NT2/D1 (cell line): ENCODE measurements around the gene SARS1.

Source experiments
- SUZ12 ChIP-seq: IDR thresholded peaks from 2 replicates; pipeline ENCODE4 v1.6.1; 2011; ENCODE audit not compliant: insufficient read length, insufficient read depth; ENCODE audit errors: extremely low read depth
- YY1 ChIP-seq: IDR thresholded peaks from 2 replicates; pipeline ENCODE4 v1.6.1; 2011; ENCODE audit not compliant: insufficient read length, insufficient read depth
- ZNF274 ChIP-seq: IDR thresholded peaks from 2 replicates; pipeline ENCODE4 v1.6.1; 2011; ENCODE audit warnings: mild to moderate bottlenecking, low read depth, low read length

DNA sequence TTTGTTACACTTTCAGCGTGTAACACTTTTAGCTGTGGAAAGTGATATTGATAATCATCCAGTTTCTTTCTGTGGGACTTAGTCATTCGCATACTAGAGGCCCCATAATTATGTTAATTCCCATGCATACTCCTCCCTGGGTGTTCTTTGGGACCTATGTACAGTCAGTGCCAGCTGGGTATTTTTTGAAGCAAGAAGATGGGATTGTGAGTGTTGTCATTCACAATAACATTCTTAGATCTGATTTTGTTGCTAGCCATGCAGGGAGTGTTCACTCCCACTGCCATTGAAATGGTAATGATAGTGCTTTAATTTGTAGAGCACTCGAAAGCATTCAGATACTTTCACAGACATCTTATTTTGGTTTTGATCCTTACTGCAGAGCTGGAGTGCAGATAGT is 11.6 kb downstream of the SARS1 start:
- TF ChIP-seq YY1 (no peak), SUZ12 (no peak), ZNF274 (no peak)
